ENCODE measurements around the gene DENND1A.

Gene DENND1A

DNA sequence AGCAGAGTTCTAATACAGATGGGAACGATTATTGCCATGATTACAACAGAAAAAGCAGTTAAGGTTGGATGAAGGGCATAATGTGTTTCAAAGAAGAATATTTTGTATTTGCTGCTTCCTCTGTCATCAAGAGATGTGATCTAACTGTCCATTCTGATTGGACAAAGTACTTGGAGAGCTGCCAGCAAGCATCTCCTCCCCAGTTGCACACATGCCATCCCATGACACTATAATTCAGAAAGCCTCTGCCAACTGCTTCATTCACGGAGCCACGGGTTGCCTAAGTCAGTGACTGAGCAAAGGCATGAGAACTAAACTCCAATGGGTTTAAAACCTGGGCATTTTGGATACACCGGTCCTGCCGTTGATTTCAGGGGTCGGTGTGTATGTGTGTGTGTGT is 320.1 kb downstream of the DENND1A start:
- DNase-seq (ENCODE audit: low read depth), result no peak
- H3K4me3 ChIP-seq (ENCODE audit: low read length), result no peak overlapping the region
- TF ChIP-seq, protein P1, sequence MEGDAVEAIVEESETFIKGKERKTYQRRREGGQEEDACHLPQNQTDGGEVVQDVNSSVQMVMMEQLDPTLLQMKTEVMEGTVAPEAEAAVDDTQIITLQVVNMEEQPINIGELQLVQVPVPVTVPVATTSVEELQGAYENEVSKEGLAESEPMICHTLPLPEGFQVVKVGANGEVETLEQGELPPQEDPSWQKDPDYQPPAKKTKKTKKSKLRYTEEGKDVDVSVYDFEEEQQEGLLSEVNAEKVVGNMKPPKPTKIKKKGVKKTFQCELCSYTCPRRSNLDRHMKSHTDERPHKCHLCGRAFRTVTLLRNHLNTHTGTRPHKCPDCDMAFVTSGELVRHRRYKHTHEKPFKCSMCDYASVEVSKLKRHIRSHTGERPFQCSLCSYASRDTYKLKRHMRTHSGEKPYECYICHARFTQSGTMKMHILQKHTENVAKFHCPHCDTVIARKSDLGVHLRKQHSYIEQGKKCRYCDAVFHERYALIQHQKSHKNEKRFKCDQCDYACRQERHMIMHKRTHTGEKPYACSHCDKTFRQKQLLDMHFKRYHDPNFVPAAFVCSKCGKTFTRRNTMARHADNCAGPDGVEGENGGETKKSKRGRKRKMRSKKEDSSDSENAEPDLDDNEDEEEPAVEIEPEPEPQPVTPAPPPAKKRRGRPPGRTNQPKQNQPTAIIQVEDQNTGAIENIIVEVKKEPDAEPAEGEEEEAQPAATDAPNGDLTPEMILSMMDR (IDR thresholded peaks at IDR 0.05; ENCODE audit: insufficient read depth, low read depth, low read length, missing control alignments), result no peak

- no peak for DNase-seq (ENCODE audit: low read depth)
- H3K4me3 ChIP-seq (ENCODE audit: low read length), result no peak overlapping the region
- TF ChIP-seq, protein P1 (IDR thresholded peaks at IDR 0.05; ENCODE audit: insufficient read depth, low read depth, low read length, missing control alignments), result no peak
Measured at GRCh38 chr9:123608104-123608503, 321.8 kb downstream of the DENND1A start.

GRCh38 chr9:123607479-123607878 is 322.4 kb downstream of the DENND1A start:
- no peak for DNase-seq (ENCODE audit: low read depth)
- no peak overlapping the region for H3K4me3 ChIP-seq (ENCODE audit: low read length)
- TF ChIP-seq, protein P1 (IDR thresholded peaks at IDR 0.05; ENCODE audit: insufficient read depth, low read depth, low read length, missing control alignments), result no peak

DNA sequence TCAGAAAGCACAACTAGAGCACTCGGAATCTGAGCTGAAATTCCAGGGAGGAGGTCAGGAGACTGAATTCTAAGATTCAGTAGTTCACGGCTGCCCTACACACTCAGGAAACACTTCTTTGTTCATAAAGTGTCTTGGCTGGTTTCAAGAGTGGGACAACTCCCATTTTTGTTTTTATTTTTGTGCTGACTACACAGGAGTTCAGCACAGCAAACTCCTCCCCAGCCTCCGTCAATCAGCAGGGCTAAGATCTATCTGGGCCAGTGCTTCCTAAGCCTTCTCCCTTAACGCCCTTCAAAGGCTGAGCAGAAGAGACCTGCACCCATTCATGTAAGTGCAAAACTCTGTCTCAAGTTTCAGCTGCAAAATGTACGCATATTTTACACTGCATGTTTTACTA is 323.8 kb downstream of the DENND1A start:
- H3K4me3 ChIP-seq (ENCODE audit: low read length), result no peak overlapping the region
- no peak for DNase-seq (ENCODE audit: low read depth)
- TF ChIP-seq, protein P1 (IDR thresholded peaks at IDR 0.05; ENCODE audit: insufficient read depth, low read depth, low read length, missing control alignments), result no peak

GRCh38 chr9:123605286-123605685 is 324.6 kb downstream of the DENND1A start:
- DNase-seq (ENCODE audit: low read depth), result no peak
- TF ChIP-seq, protein P1 (IDR thresholded peaks at IDR 0.05; ENCODE audit: insufficient read depth, low read depth, low read length, missing control alignments), result no peak
- no peak overlapping the region for H3K4me3 ChIP-seq (ENCODE audit: low read length)

- TF ChIP-seq, protein P1 (IDR thresholded peaks at IDR 0.05; ENCODE audit: insufficient read depth, low read depth, low read length, missing control alignments), result no peak
- no peak for DNase-seq (ENCODE audit: low read depth)
- no peak overlapping the region for H3K4me3 ChIP-seq (ENCODE audit: low read length)
Measured at GRCh38 chr9:123604861-123605260, 325.1 kb downstream of the DENND1A start.

DNA sequence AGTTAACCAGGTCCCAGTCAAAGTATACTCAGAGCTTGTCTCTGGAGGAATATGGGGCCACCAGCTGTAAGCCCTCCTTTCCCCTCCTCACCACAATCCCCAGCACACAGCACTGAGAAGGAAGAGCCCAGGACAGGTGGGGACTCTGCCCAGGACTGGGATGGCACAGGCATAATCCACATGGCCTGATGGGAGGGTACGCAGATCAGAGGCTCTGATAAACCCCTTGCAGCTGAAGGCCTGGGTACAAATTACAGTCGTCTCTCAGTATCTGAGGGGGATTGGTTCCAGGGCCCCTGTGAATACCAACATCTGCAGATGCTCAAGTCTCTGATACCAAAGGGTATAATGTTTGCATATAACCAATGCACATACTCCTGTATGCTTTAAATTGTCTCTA is 328.1 kb downstream of the DENND1A start:
- H3K4me3 ChIP-seq (ENCODE audit: low read length), result no peak overlapping the region
- DNase-seq (ENCODE audit: low read depth), result no peak
- TF ChIP-seq, protein P1 (IDR thresholded peaks at IDR 0.05; ENCODE audit: insufficient read depth, low read depth, low read length, missing control alignments), result no peak
